Spinal cord (tissue), 10 donors: Measurements from ENCODE around the gene RASSF8. TPM values are rescaled to one million over a fixed set of nuclear protein-coding genes. Genes with fewer than 3 reads are reported as not detected.

Source experiments
- DNase-seq, 6 donors: peaks; one replicate each; pipeline versions ENCODE4 v3.0.0 to v3.0.0-alpha.2; 2013 to 2015; ENCODE audit warnings: low spot score in 6 of 6, low read depth in 4 of 6
- H3K27ac ChIP-seq: one replicate; pipeline ENCODE4 v1.5.1; 2013; ENCODE audit warnings: low read depth, low read length, control low read depth
- H3K27me3 ChIP-seq: one replicate; pipeline ENCODE4 v1.6.1; 2013; ENCODE audit warnings: low read length; ENCODE audit not compliant: control insufficient read depth, insufficient read depth
- H3K36me3 ChIP-seq: one replicate; pipeline ENCODE4 v1.6.1; 2013; ENCODE audit warnings: low read length; ENCODE audit not compliant: control insufficient read depth, insufficient read depth
- H3K4me1 ChIP-seq: one replicate; pipeline ENCODE4 v1.6.1; 2013; ENCODE audit warnings: low read length; ENCODE audit not compliant: control insufficient read depth, insufficient read depth
- H3K4me3 ChIP-seq: one replicate; pipeline ENCODE4 v1.5.1; 2013; ENCODE audit warnings: low read depth, low read length, control low read depth
- H3K9me3 ChIP-seq: one replicate; pipeline ENCODE4 v1.6.1; 2013; ENCODE audit warnings: low read length; ENCODE audit not compliant: control insufficient read depth, insufficient read depth
- WGBS: methylation state at CpG from one replicate; pipeline ENCODE4 v1.1.5; 2013; ENCODE audit warnings: missing lambda C conversion rate; ENCODE audit not compliant: insufficient coverage; 5-methylcytosine and 5-hydroxymethylcytosine counted together
- polyA plus RNA-seq, 2 donors: library from polyadenylated mRNA; unstranded; fragments of 120-200 nt; gene quantifications; one replicate each; pipeline ENCODE4 v1.2.1, GENCODE V29; 2013; ENCODE audit not compliant: insufficient read length in 2 of 2
- total RNA-seq, 2 donors: library from RNA; depleted of rRNA in 1 of 2; stranded (reverse); fragments of 120-200 nt in 1 of 2; fragments of >200 nt in 1 of 2; gene quantifications; one replicate each; pipeline versions ENCODE4 v1.2.3 to v1.2.4, GENCODE V29; 2013 to 2014
- donor health status: healthy.

The RASSF8 gene
- total and polyA plus RNA-seq, 4 donors, result 17.5 to 80.7 (median 46.7) TPM

GRCh38 chr12:26031318-26031717 is 72.8 kb downstream of the RASSF8 start:
- no peaks in the 10 kb centered on the region for H3K9me3 ChIP-seq
- H3K27ac ChIP-seq, result no peak overlapping the region
- DNase-seq, result no peak
- WGBS, result no CpG with 5 or more reads among the region's 2 CpGs
- H3K27me3 ChIP-seq, result no peaks in the 10 kb centered on the region
- H3K4me3 ChIP-seq, result no peak overlapping the region
- no peaks in the 10 kb centered on the region for H3K36me3 ChIP-seq
- H3K4me1 ChIP-seq, result no peaks in the 10 kb centered on the region

GRCh38 chr12:26031827-26032226 is 73.3 kb downstream of the RASSF8 start:
- Histone ChIP-seq H3K27ac (no peak overlapping the region), H3K36me3 (no peaks in the 10 kb centered on the region), H3K4me1 (no peaks in the 10 kb centered on the region), H3K4me3 (no peak overlapping the region), H3K9me3 (no peaks in the 10 kb centered on the region), H3K27me3 (no peaks in the 10 kb centered on the region)
- no peak for DNase-seq

GRCh38 chr12:26032290-26032689 is 73.8 kb downstream of the RASSF8 start:
- no peak for DNase-seq
- no CpG with 5 or more reads among the region's 1 CpG for WGBS
- H3K4me3 ChIP-seq, result no peak overlapping the region
- H3K4me1 ChIP-seq, result no peaks in the 10 kb centered on the region
- H3K27ac ChIP-seq, result no peak overlapping the region
- no peaks in the 10 kb centered on the region for H3K36me3 ChIP-seq
- no peaks in the 10 kb centered on the region for H3K27me3 ChIP-seq
- H3K9me3 ChIP-seq, result no peaks in the 10 kb centered on the region

GRCh38 chr12:26032719-26033241 is 74.3 kb downstream of the RASSF8 start:
- Histone ChIP-seq H3K36me3 (no peaks in the 10 kb centered on the region), H3K4me3 (no peak overlapping the region), H3K27ac (no peak overlapping the region), H3K27me3 (no peaks in the 10 kb centered on the region), H3K4me1 (no peaks in the 10 kb centered on the region), H3K9me3 (no peaks in the 10 kb centered on the region)
- no CpG with 5 or more reads among the region's 1 CpG for WGBS
- peak in 1 of 6 donors; percentile 63 for DNase-seq

- no peak for DNase-seq
- no CpG with 5 or more reads among the region's 5 CpGs for WGBS
Observed at GRCh38 chr12:26034371-26035142, 76.1 kb downstream of the RASSF8 start.

GRCh38 chr12:26036877-26037276 is 78.4 kb downstream of the RASSF8 start:
- DNase-seq, result no peak
- H3K36me3 ChIP-seq, result no peaks in the 10 kb centered on the region
- H3K27ac ChIP-seq, result no peak overlapping the region
- H3K4me1 ChIP-seq, result no peaks in the 10 kb centered on the region
- WGBS, result 100% methylated on average over 2 of the region's 4 CpGs
- no peaks in the 10 kb centered on the region for H3K9me3 ChIP-seq
- no peaks in the 10 kb centered on the region for H3K27me3 ChIP-seq
- no peak overlapping the region for H3K4me3 ChIP-seq

More at GRCh38 chr12:26034371-26035142, 76.1 kb downstream of the RASSF8 start:
- H3K4me3 ChIP-seq, result no peak overlapping the region
- H3K36me3 ChIP-seq, result no peaks in the 10 kb centered on the region
- no peaks in the 10 kb centered on the region for H3K9me3 ChIP-seq
- no peaks in the 10 kb centered on the region for H3K27me3 ChIP-seq
- H3K4me1 ChIP-seq, result no peaks in the 10 kb centered on the region
- no peak overlapping the region for H3K27ac ChIP-seq

- no CpG with 5 or more reads among the region's 2 CpGs for WGBS
Observed at GRCh38 chr12:26037615-26038220, 79.2 kb downstream of the RASSF8 start.

GRCh38 chr12:26042645-26043044 is 84.2 kb downstream of the RASSF8 start:
- H3K4me3 ChIP-seq, result no peak overlapping the region
- no peaks in the 10 kb centered on the region for H3K27me3 ChIP-seq
- no peaks in the 10 kb centered on the region for H3K4me1 ChIP-seq
- peak in 1 of 6 donors; percentile 43 for DNase-seq
- H3K27ac ChIP-seq, result no peak overlapping the region
- H3K36me3 ChIP-seq, result no peaks in the 10 kb centered on the region
- WGBS, result 21% methylated on average over 2 of the region's 2 CpGs
- H3K9me3 ChIP-seq, result no peaks in the 10 kb centered on the region

More at GRCh38 chr12:26037615-26038220, 79.2 kb downstream of the RASSF8 start:
- no peak for DNase-seq
- no peaks in the 10 kb centered on the region for H3K36me3 ChIP-seq
- no peaks in the 10 kb centered on the region for H3K4me1 ChIP-seq
- H3K4me3 ChIP-seq, result no peak overlapping the region
- no peaks in the 10 kb centered on the region for H3K9me3 ChIP-seq
- no peak overlapping the region for H3K27ac ChIP-seq
- no peaks in the 10 kb centered on the region for H3K27me3 ChIP-seq

- Histone ChIP-seq H3K9me3 (no peaks in the 10 kb centered on the region), H3K4me1 (no peaks in the 10 kb centered on the region), H3K27me3 (no peaks in the 10 kb centered on the region), H3K36me3 (no peaks in the 10 kb centered on the region), H3K27ac (no peak overlapping the region), H3K4me3 (no peak overlapping the region)
- WGBS, result 40% methylated on average over 1 of the region's 10 CpGs
- peak in 2 of 6 donors; percentile 20 to 63 for DNase-seq
Observed at GRCh38 chr12:26043135-26044006, 84.9 kb downstream of the RASSF8 start.
